ENCODE data around the gene RPAIN. TPM values are rescaled to one million over a fixed set of nuclear protein-coding genes. Genes with fewer than 3 reads are reported as not detected.

The RPAIN gene
- total and polyA plus RNA-seq, 7 experiments from 2014 or later: 30.4 to 81.1 (median 55.7) TPM

GRCh38 chr17:5408186-5408585 is 11.8 kb upstream of the RPAIN start:
- peaks cover 17 to 35% (median 31%) of the 10 kb centered on the region in 7 donors for H3K4me1 Mint-ChIP-seq

GRCh38 chr17:5410594-5411272 is 9.2 kb upstream of the RPAIN start:
- DNase-seq (no peak), ATAC-seq (no peak)
- POLR2A ChIA-PET: interaction anchor here (1.1 kb wide), 1 partner anchor 31 kb away, joined by 3 read pairs; no protein-coding TSS in a partner anchor
- Mint-ChIP-seq H3K4me3 (no peak overlapping the region), H3K27me3 (no peaks in the 10 kb centered on the region), H3K9me3 (no peaks in the 10 kb centered on the region), H3K4me1 (peaks cover 22 to 41% (median 37%) of the 10 kb centered on the region in 7 donors), H3K27ac (peak overlapping the region in 3 of 9 donors; percentile 23 to 53 (median 38)), H3K36me3 (peaks cover 13 to 37% (median 32%) of the 10 kb centered on the region in 5 donors)
- Histone ChIP-seq H3K4me1 (ENCODE audit: control insufficient read depth in 2 of 2, insufficient read depth in 2 of 2, low read length in 2 of 2) (no peaks in the 10 kb centered on the region), H3K9me3 (ENCODE audit: control insufficient read depth in 2 of 3, low read length in 3 of 3) (no peaks in the 10 kb centered on the region), H3K27ac (ENCODE audit: low read depth, low read length) (no peak overlapping the region), H3K4me3 (ENCODE audit: low read length) (no peak overlapping the region), H3K27me3 (ENCODE audit: control insufficient read depth in 2 of 2, insufficient read depth in 2 of 2, low read length in 2 of 2) (no peaks in the 10 kb centered on the region), H3K36me3 (ENCODE audit: control insufficient read depth in 2 of 3, insufficient read depth in 3 of 3, low read length in 3 of 3) (peaks cover 55 to 88% (median 61%) of the 10 kb centered on the region in 3 experiments)
- intact Hi-C loops (cut with micrococcal nuclease): no loop called here
- CTCF ChIA-PET: interaction anchor here (0.7 kb wide), 1 partner anchor 496 kb away, joined by 4 read pairs; no protein-coding TSS in a partner anchor

More at GRCh38 chr17:5408186-5408585, 11.8 kb upstream of the RPAIN start:
- DNase-seq: no peak
- CTCF ChIA-PET: no interaction called here
- no peaks in the 10 kb centered on the region for H3K4me1 ChIP-seq (ENCODE audit: control insufficient read depth in 2 of 2, insufficient read depth in 2 of 2, low read length in 2 of 2)
- H3K27me3 ChIP-seq (ENCODE audit: control insufficient read depth in 2 of 2, insufficient read depth in 2 of 2, low read length in 2 of 2): no peaks in the 10 kb centered on the region
- H3K9me3 ChIP-seq (ENCODE audit: control insufficient read depth in 2 of 3, low read length in 3 of 3): no peaks in the 10 kb centered on the region
- no peak overlapping the region for H3K4me3 Mint-ChIP-seq
- no peaks in the 10 kb centered on the region for H3K27me3 Mint-ChIP-seq
- no peak overlapping the region for H3K27ac ChIP-seq (ENCODE audit: low read depth, low read length)
- peaks cover 46 to 94% (median 53%) of the 10 kb centered on the region in 3 experiments for H3K36me3 ChIP-seq (ENCODE audit: control insufficient read depth in 2 of 3, insufficient read depth in 3 of 3, low read length in 3 of 3)
- no peaks in the 10 kb centered on the region for H3K9me3 Mint-ChIP-seq
- ATAC-seq: no peak
- intact Hi-C loops (cut with micrococcal nuclease): no loop called here
- no peak overlapping the region for H3K4me3 ChIP-seq (ENCODE audit: low read length)
- H3K36me3 Mint-ChIP-seq: peaks cover 13 to 41% (median 37%) of the 10 kb centered on the region in 5 donors
- POLR2A ChIA-PET: interaction anchor here (1.0 kb wide), 1 partner anchor 27 kb away, joined by 4 read pairs; no protein-coding TSS in a partner anchor
- no peak overlapping the region for H3K27ac Mint-ChIP-seq

- DNase-seq (no peak), ATAC-seq (no peak)
- H3K9me3 Mint-ChIP-seq: no peaks in the 10 kb centered on the region
- Histone ChIP-seq H3K9me3 (ENCODE audit: control insufficient read depth in 2 of 3, low read length in 3 of 3) (no peaks in the 10 kb centered on the region), H3K27ac (ENCODE audit: low read depth, low read length) (no peak overlapping the region), H3K27me3 (ENCODE audit: control insufficient read depth in 2 of 2, insufficient read depth in 2 of 2, low read length in 2 of 2) (no peaks in the 10 kb centered on the region), H3K36me3 (ENCODE audit: control insufficient read depth in 2 of 3, insufficient read depth in 3 of 3, low read length in 3 of 3) (peaks cover 39 to 64% (median 45%) of the 10 kb centered on the region in 3 experiments), H3K4me3 (ENCODE audit: low read length) (no peak overlapping the region), H3K4me1 (ENCODE audit: control insufficient read depth in 2 of 2, insufficient read depth in 2 of 2, low read length in 2 of 2) (peaks cover 16 to 17% of the 10 kb centered on the region in 2 donors)
- peak overlapping the region in 2 of 9 donors; percentile 5 to 12 for H3K27ac Mint-ChIP-seq
- H3K4me3 Mint-ChIP-seq: no peak overlapping the region
- no peaks in the 10 kb centered on the region for H3K27me3 Mint-ChIP-seq
- peaks cover 13 to 44% (median 36%) of the 10 kb centered on the region in 5 donors for H3K36me3 Mint-ChIP-seq
- CTCF ChIA-PET: no interaction called here
- intact Hi-C loops (cut with micrococcal nuclease): no loop called here
- POLR2A ChIA-PET: interaction anchor here (1.0 kb wide), 1 partner anchor 23 kb away, joined by 3 read pairs; no protein-coding TSS in a partner anchor
- peaks cover 32 to 63% (median 48%) of the 10 kb centered on the region in 7 donors for H3K4me1 Mint-ChIP-seq
These were observed 6.3 kb upstream of the RPAIN start for GRCh38 chr17:5413682-5414081.

- Mint-ChIP-seq H3K4me1 (peaks cover 32 to 65% (median 47%) of the 10 kb centered on the region in 7 donors), H3K4me3 (peak overlapping the region in 9 of 10 donors; percentile 39 to 98 (median 78)), H3K27ac (peak overlapping the region in 6 of 9 donors; percentile 23 to 80 (median 54)), H3K9me3 (peaks cover 0 to 4% (median 0%) of the 10 kb centered on the region in 11 donors), H3K36me3 (peaks cover 8 to 33% (median 28%) of the 10 kb centered on the region in 5 donors), H3K27me3 (peaks cover 0 to 2% (median 0%) of the 10 kb centered on the region in 5 donors)
- Histone ChIP-seq H3K27ac (ENCODE audit: low read depth, low read length) (peak overlapping the region; percentile 94), H3K4me1 (ENCODE audit: control insufficient read depth in 2 of 2, insufficient read depth in 2 of 2, low read length in 2 of 2) (peaks cover 26% of the 10 kb centered on the region in 2 donors), H3K9me3 (ENCODE audit: control insufficient read depth in 2 of 3, low read length in 3 of 3) (no peaks in the 10 kb centered on the region), H3K27me3 (ENCODE audit: control insufficient read depth in 2 of 2, insufficient read depth in 2 of 2, low read length in 2 of 2) (no peaks in the 10 kb centered on the region), H3K36me3 (ENCODE audit: control insufficient read depth in 2 of 3, insufficient read depth in 3 of 3, low read length in 3 of 3) (peaks cover 28 to 43% (median 31%) of the 10 kb centered on the region in 3 experiments), H3K4me3 (ENCODE audit: low read length) (no peak overlapping the region)
- DNase-seq: no peak
- CTCF ChIA-PET: interaction anchor here (0.6 to 1.2 kb wide), 2 partner anchors 168 to 1006 kb away, joined by 3 read pairs; no protein-coding TSS in a partner anchor
- POLR2A ChIA-PET: interaction anchor here (1.4 kb wide), 1 partner anchor 22 kb away, joined by 4 read pairs; the partner anchor contains the start of gene C1QBP
- ATAC-seq: no peak
- intact Hi-C loops (cut with micrococcal nuclease): loop anchor here (5.0 kb wide), 4 partner anchors 305 to 1815 kb away; partner anchors contain the start of genes DVL2 (in 1 of the 2), PFN1 (in 1 of the 2), PIMREG (in 1 of the 2) and ZNF232 (in 1 of the 2)
These were observed 3.1 kb upstream of the RPAIN start for GRCh38 chr17:5416901-5417300.

GRCh38 chr17:5418858-5419355 is 1.1 kb upstream of the RPAIN start:
- Histone ChIP-seq H3K27me3 (ENCODE audit: control insufficient read depth in 2 of 2, insufficient read depth in 2 of 2, low read length in 2 of 2) (no peaks in the 10 kb centered on the region), H3K4me1 (ENCODE audit: control insufficient read depth in 2 of 2, insufficient read depth in 2 of 2, low read length in 2 of 2) (peaks cover 26% of the 10 kb centered on the region in 2 donors), H3K4me3 (ENCODE audit: low read length) (peak overlapping the region; percentile 93), H3K9me3 (ENCODE audit: control insufficient read depth in 2 of 3, low read length in 3 of 3) (no peaks in the 10 kb centered on the region), H3K36me3 (ENCODE audit: control insufficient read depth in 2 of 3, insufficient read depth in 3 of 3, low read length in 3 of 3) (peaks cover 11 to 40% (median 26%) of the 10 kb centered on the region in 3 experiments), H3K27ac (ENCODE audit: low read depth, low read length) (peak overlapping the region; percentile 94)
- peak in 8 of 9 donors; percentile 52 to 91 (median 82) for DNase-seq
- Mint-ChIP-seq H3K9me3 (peaks cover 0 to 4% (median 0%) of the 10 kb centered on the region in 11 donors), H3K27ac (peak overlapping the region; percentile 89 to 100 (median 99)), H3K4me1 (peaks cover 16 to 57% (median 40%) of the 10 kb centered on the region in 7 donors), H3K36me3 (peaks cover 4 to 25% (median 15%) of the 10 kb centered on the region in 5 donors), H3K4me3 (peak overlapping the region; percentile 93 to 100 (median 98)), H3K27me3 (peaks cover 0 to 2% (median 0%) of the 10 kb centered on the region in 5 donors)
- intact Hi-C loops (cut with micrococcal nuclease): loop anchor here (1.0 to 5.0 kb wide), 11 partner anchors 20 to 1813 kb away; partner anchors contain the start of genes C1QBP (in 2 of the 2), PFN1 (in 2 of the 2), DERL2 (in 1 of the 2) and DVL2 (in 1 of the 2)
- ChIA-PET POLR2A (interaction anchor here (0.5 to 2.2 kb wide), 11 partner anchors 10 to 377 kb away, joined by 3 to 46 read pairs (median 4); partner anchors contain the start of genes C1QBP, DERL2, MIS12 and ZNF594), CTCF (interaction anchor here (1.2 kb wide), 1 partner anchor 20 kb away, joined by 9 read pairs; the partner anchor contains the start of gene C1QBP)
- peak; percentile 52 for ATAC-seq

Measured in naive thymus-derived CD4-positive, alpha-beta T cell (primary cell).